A673 (cell line): ENCODE measurements around the gene SFTPA2.

Experiments
- EZH2 ChIP-seq: fragments of 200-600 bp; sonication (generic); IDR thresholded peaks from 2 replicates; pipeline ENCODE4 v1.6.1; 2017; ENCODE audit warnings: borderline replicate concordance, low read depth, mild to moderate bottlenecking, mixed read lengths, antibody characterized with exemption, low read length; ENCODE audit not compliant: poor library complexity, severe bottlenecking
- TF ChIP-seq, protein P1 (sequence below): fragments of 300-800, 200-600 bp; sonication (generic); conservative IDR thresholded peaks from 2 replicates; pipeline ENCODE4 v1.5.1; 2017; ENCODE audit warnings: low read depth, mild to moderate bottlenecking, antibody characterized with exemption, low read length, moderate library complexity, mixed read lengths

- TF ChIP-seq, protein P1, sequence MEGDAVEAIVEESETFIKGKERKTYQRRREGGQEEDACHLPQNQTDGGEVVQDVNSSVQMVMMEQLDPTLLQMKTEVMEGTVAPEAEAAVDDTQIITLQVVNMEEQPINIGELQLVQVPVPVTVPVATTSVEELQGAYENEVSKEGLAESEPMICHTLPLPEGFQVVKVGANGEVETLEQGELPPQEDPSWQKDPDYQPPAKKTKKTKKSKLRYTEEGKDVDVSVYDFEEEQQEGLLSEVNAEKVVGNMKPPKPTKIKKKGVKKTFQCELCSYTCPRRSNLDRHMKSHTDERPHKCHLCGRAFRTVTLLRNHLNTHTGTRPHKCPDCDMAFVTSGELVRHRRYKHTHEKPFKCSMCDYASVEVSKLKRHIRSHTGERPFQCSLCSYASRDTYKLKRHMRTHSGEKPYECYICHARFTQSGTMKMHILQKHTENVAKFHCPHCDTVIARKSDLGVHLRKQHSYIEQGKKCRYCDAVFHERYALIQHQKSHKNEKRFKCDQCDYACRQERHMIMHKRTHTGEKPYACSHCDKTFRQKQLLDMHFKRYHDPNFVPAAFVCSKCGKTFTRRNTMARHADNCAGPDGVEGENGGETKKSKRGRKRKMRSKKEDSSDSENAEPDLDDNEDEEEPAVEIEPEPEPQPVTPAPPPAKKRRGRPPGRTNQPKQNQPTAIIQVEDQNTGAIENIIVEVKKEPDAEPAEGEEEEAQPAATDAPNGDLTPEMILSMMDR: no peak
- no peak for TF ChIP-seq EZH2
Observed at GRCh38 chr10:79595510-79595909, 35.3 kb upstream of the SFTPA2 start.
